Osteoblast (primary cell): ENCODE data around the gene R3HDM4. TPM values are rescaled to one million over a fixed set of nuclear protein-coding genes. Genes with fewer than 3 reads are reported as not detected.

Experiments
- DNase-seq: peaks from one replicate; pipeline ENCODE4 v3.0.0; 2011; ENCODE audit warnings: low spot score, mixed read lengths; ENCODE audit not compliant: insufficient read length; ENCODE audit errors: missing footprints
- H2AFZ ChIP-seq: 2 replicates; pipeline ENCODE4 v1.6.0; 2011; ENCODE audit warnings: mild to moderate bottlenecking, low read length
- H3K27ac ChIP-seq: 2 replicates; pipeline ENCODE4 v1.5.1; 2011; ENCODE audit warnings: mild to moderate bottlenecking, low read depth, low read length, moderate library complexity
- H3K27me3 ChIP-seq: 2 replicates; pipeline ENCODE4 v1.6.0; 2012; ENCODE audit warnings: mild to moderate bottlenecking, control low read depth, inconsistent platforms, low read length, moderate library complexity; ENCODE audit not compliant: insufficient read depth
- H3K36me3 ChIP-seq: 2 replicates; pipeline ENCODE4 v1.5.1; 2011; ENCODE audit warnings: mild to moderate bottlenecking, low read length, control low read depth, moderate library complexity; ENCODE audit not compliant: insufficient read depth
- H3K4me1 ChIP-seq: 2 replicates; pipeline ENCODE4 v1.5.1; 2011; ENCODE audit warnings: mild to moderate bottlenecking, low read length, control low read depth, moderate library complexity; ENCODE audit not compliant: insufficient read depth
- H3K4me2 ChIP-seq: 2 replicates; pipeline ENCODE4 v1.6.0; 2011; ENCODE audit warnings: mild to moderate bottlenecking, low read length; ENCODE audit not compliant: insufficient read depth
- H3K4me3 ChIP-seq: fragments of 200-600 bp; sonication (generic); 3 replicates; pipeline ENCODE4 v1.5.1; 2012; ENCODE audit warnings: mild to moderate bottlenecking, low read length, inconsistent platforms; ENCODE audit not compliant: insufficient read depth
- H3K79me2 ChIP-seq: 2 replicates; pipeline ENCODE4 v1.6.0; 2012; ENCODE audit warnings: mild to moderate bottlenecking, low read length, control low read depth, inconsistent platforms; ENCODE audit not compliant: insufficient read depth
- H3K9me3 ChIP-seq: 2 replicates; pipeline ENCODE4 v1.5.1; 2011; ENCODE audit warnings: low read depth, low read length, control low read depth
- H4K20me1 ChIP-seq: 2 replicates; pipeline ENCODE4 v1.6.0; 2012; ENCODE audit warnings: mild to moderate bottlenecking, low read length, control low read depth; ENCODE audit not compliant: insufficient read depth
- total RNA-seq: library from RNA; depleted of rRNA; stranded (reverse); fragments of >200 nt; gene quantifications from 2 replicates; pipeline ENCODE4 v1.2.3, GENCODE V29; 2012
- TF ChIP-seq, protein P1 (sequence below): IDR thresholded peaks from 2 replicates; pipeline ENCODE4 v1.5.1; 2011; ENCODE audit warnings: mild to moderate bottlenecking, low read depth, low read length, moderate library complexity; ENCODE audit errors: extremely low read depth

Gene R3HDM4
- total RNA-seq, 1 donor, result 31.1 TPM

- Histone ChIP-seq H3K79me2 (peaks cover 28% of the 10 kb centered on the region), H3K9me3 (no peaks in the 10 kb centered on the region), H4K20me1 (peaks cover 24% of the 10 kb centered on the region), H3K27ac (no peak overlapping the region), H3K36me3 (peaks cover 14% of the 10 kb centered on the region), H3K27me3 (no peaks in the 10 kb centered on the region), H2AFZ (no peak overlapping the region), H3K4me1 (no peaks in the 10 kb centered on the region), H3K4me2 (no peak overlapping the region), H3K4me3 (no peak overlapping the region)
- DNase-seq, result peak; percentile 92
- TF ChIP-seq, protein P1, sequence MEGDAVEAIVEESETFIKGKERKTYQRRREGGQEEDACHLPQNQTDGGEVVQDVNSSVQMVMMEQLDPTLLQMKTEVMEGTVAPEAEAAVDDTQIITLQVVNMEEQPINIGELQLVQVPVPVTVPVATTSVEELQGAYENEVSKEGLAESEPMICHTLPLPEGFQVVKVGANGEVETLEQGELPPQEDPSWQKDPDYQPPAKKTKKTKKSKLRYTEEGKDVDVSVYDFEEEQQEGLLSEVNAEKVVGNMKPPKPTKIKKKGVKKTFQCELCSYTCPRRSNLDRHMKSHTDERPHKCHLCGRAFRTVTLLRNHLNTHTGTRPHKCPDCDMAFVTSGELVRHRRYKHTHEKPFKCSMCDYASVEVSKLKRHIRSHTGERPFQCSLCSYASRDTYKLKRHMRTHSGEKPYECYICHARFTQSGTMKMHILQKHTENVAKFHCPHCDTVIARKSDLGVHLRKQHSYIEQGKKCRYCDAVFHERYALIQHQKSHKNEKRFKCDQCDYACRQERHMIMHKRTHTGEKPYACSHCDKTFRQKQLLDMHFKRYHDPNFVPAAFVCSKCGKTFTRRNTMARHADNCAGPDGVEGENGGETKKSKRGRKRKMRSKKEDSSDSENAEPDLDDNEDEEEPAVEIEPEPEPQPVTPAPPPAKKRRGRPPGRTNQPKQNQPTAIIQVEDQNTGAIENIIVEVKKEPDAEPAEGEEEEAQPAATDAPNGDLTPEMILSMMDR, result no peak
These were observed 12.5 kb downstream of the R3HDM4 start for GRCh38 chr19:900302-901111.

GRCh38 chr19:900043-900301 lies 13.0 kb downstream of the R3HDM4 start:
- peaks cover 23% of the 10 kb centered on the region for H4K20me1 ChIP-seq

GRCh38 chr19:899336-900042 lies 13.5 kb downstream of the R3HDM4 start:
- no peaks in the 10 kb centered on the region for H3K9me3 ChIP-seq
- H3K27me3 ChIP-seq, result no peaks in the 10 kb centered on the region
- TF ChIP-seq, protein P1, result no peak
- DNase-seq, result no peak
- H3K36me3 ChIP-seq, result peaks cover 14% of the 10 kb centered on the region
- H3K27ac ChIP-seq, result no peak overlapping the region
- peaks cover 22% of the 10 kb centered on the region for H3K79me2 ChIP-seq
- H4K20me1 ChIP-seq, result peaks cover 21% of the 10 kb centered on the region
- no peak overlapping the region for H3K4me3 ChIP-seq
- no peak overlapping the region for H3K4me2 ChIP-seq
- H2AFZ ChIP-seq, result no peak overlapping the region
- no peaks in the 10 kb centered on the region for H3K4me1 ChIP-seq

More at GRCh38 chr19:900043-900301, 13.0 kb downstream of the R3HDM4 start:
- Histone ChIP-seq H3K79me2 (peaks cover 26% of the 10 kb centered on the region), H3K27ac (no peak overlapping the region), H2AFZ (no peak overlapping the region), H3K9me3 (no peaks in the 10 kb centered on the region), H3K36me3 (peaks cover 14% of the 10 kb centered on the region), H3K4me3 (no peak overlapping the region), H3K4me2 (no peak overlapping the region), H3K27me3 (no peaks in the 10 kb centered on the region), H3K4me1 (no peaks in the 10 kb centered on the region)
- TF ChIP-seq, protein P1, result no peak
- no peak for DNase-seq

DNA sequence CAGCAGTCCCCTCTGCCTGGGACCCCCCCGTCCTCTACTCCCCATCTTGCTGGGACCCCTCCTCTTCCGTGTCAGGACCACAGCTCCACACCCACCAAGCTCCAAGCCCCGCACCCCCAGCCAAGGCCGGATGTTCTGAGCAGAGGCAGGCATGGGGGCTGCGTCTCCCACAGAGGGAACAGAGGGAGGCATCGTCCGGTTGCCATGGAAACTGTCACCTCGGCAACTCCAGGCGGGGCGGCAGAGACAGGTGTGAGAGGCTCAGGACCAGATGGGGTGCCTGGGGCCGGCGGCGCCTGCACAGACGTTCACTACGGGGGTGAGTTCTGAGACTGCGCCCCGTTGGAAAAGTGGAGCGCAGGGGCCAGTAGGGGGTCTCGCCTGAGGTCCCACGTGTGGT lies 14.4 kb downstream of the R3HDM4 start:
- no peak for DNase-seq
- H3K27me3 ChIP-seq, result no peaks in the 10 kb centered on the region
- H2AFZ ChIP-seq, result no peak overlapping the region
- no peaks in the 10 kb centered on the region for H3K9me3 ChIP-seq
- TF ChIP-seq, protein P1, result no peak
- no peak overlapping the region for H3K4me2 ChIP-seq
- no peak overlapping the region for H3K4me3 ChIP-seq
- no peak overlapping the region for H3K27ac ChIP-seq
- no peaks in the 10 kb centered on the region for H3K4me1 ChIP-seq
- peaks cover 15% of the 10 kb centered on the region for H3K79me2 ChIP-seq
- peaks cover 14% of the 10 kb centered on the region for H3K36me3 ChIP-seq
- H4K20me1 ChIP-seq, result peaks cover 17% of the 10 kb centered on the region
